PC-9 (cell line): ENCODE results near the gene KIAA0753. TPM values are rescaled to one million over a fixed set of nuclear protein-coding genes. Genes with fewer than 3 reads are reported as not detected.
A peak's percentile ranks its signal among the peaks of the same experiment; 100 is the strongest.
"Not testable (repeated sequence)": the region's sequence is repeated elsewhere in the genome, so short reads cannot be mapped to it uniquely, and the experiment has no call there.

Source experiments
- BruUV-seq: library from RNA; stranded (reverse); fragments of 400-500 nt; replicated peaks from 2 replicates; lab custom pipeline; 2021; lab: Mats Ljungman, UMichigan
- CTCF ChIA-PET: fragments of 300-600 bp; sonication (Branson Sonifier 250); formaldehyde crosslinking; loops from one replicate; lab custom pipeline; 2022; ENCODE audit warnings: antibody characterized with exemption; lab: Charles Lee
- POLR2A ChIA-PET: fragments of 300-600 bp; sonication (Branson Sonifier 250); formaldehyde crosslinking; loops from one replicate; lab custom pipeline; 2022; ENCODE audit warnings: antibody characterized with exemption; ENCODE audit not compliant: unreplicated experiment; lab: Charles Lee
- DNase-seq, 2 experiments: peaks; one replicate each; pipeline versions ENCODE4 v3.0.0 to v3.0.0-alpha.2; 2015 to 2022; ENCODE audit warnings: mixed read lengths in 1 of 2
- H2AFZ ChIP-seq: fragments of 200-600 bp; sonication (generic); 2 replicates; pipeline ENCODE4 v1.8.1; 2017; ENCODE audit warnings: antibody characterized with exemption
- H3F3A ChIP-seq: fragments of 200-600 bp; sonication (generic); 2 replicates; pipeline ENCODE4 v1.8.1; 2017; ENCODE audit warnings: antibody characterized with exemption, mild to moderate bottlenecking, low read depth; ENCODE audit not compliant: insufficient read depth
- H3K27ac ChIP-seq: fragments of 200-600 bp; sonication (generic); 2 replicates; pipeline ENCODE4 v1.6.1; 2016; ENCODE audit warnings: mixed run types
- H3K27me3 ChIP-seq: fragments of 200-600 bp; sonication (generic); 2 replicates; pipeline ENCODE4 v1.6.1; 2016; ENCODE audit warnings: low read depth, mixed run types; ENCODE audit not compliant: insufficient read depth
- H3K36me3 ChIP-seq: fragments of 200-600 bp; sonication (generic); 2 replicates; pipeline ENCODE4 v1.6.1; 2016; ENCODE audit warnings: low read depth, mixed run types
- H3K4me1 ChIP-seq: fragments of 200-600 bp; sonication (generic); replicated peaks from 2 replicates; pipeline ENCODE4 v1.6.1; 2016; ENCODE audit warnings: mixed run types; ENCODE audit not compliant: insufficient read depth
- H3K4me2 ChIP-seq: fragments of 200-600 bp; sonication (generic); 2 replicates; pipeline ENCODE4 v1.6.1; 2017; ENCODE audit warnings: mixed run types
- H3K4me3 ChIP-seq: fragments of 200-600 bp; sonication (generic); 2 replicates; pipeline ENCODE4 v1.6.1; 2016; ENCODE audit warnings: mixed run types
- H3K79me2 ChIP-seq: fragments of 200-600 bp; sonication (generic); 2 replicates; pipeline ENCODE4 v1.6.1; 2017; ENCODE audit warnings: low read depth, mixed run types
- H3K9me2 ChIP-seq: fragments of 200-600 bp; sonication (generic); 2 replicates; pipeline ENCODE4 v1.8.1; 2017; ENCODE audit warnings: mild to moderate bottlenecking; ENCODE audit not compliant: insufficient read depth
- H3K9me3 ChIP-seq: fragments of 200-600 bp; sonication (generic); 2 replicates; pipeline ENCODE4 v1.8.1; 2016; ENCODE audit warnings: low read depth; ENCODE audit not compliant: insufficient read depth
- H4K20me1 ChIP-seq: fragments of 200-600 bp; sonication (generic); 2 replicates; pipeline ENCODE4 v1.8.1; 2017; ENCODE audit not compliant: insufficient read depth
- EZH2 ChIP-seq: fragments of 200-600 bp; sonication (generic); IDR thresholded peaks from 2 replicates; pipeline ENCODE4 v1.8.0; 2017; ENCODE audit warnings: antibody characterized with exemption, low read depth
- intact Hi-C: fragments of 100-400 bp; cut with micrococcal nuclease; formaldehyde crosslinking; loops from one replicate; pipeline ENCODE4 v1.10.0; 2022; ENCODE audit not compliant: unreplicated experiment
- total RNA-seq: library from RNA; stranded (reverse); gene quantifications from 2 replicates; pipeline ENCODE4 v1.2.3, GENCODE V29; 2021
- TF ChIP-seq, protein P1 (sequence below): fragments of 200-600 bp; sonication (generic); conservative IDR thresholded peaks from 2 replicates; pipeline ENCODE4 v1.6.1; 2017; ENCODE audit warnings: mixed run types, antibody characterized with exemption, mild to moderate bottlenecking, moderate library complexity

The KIAA0753 gene
- total RNA-seq, 1 experiment from 2014 or later: 47.0 TPM

DNA sequence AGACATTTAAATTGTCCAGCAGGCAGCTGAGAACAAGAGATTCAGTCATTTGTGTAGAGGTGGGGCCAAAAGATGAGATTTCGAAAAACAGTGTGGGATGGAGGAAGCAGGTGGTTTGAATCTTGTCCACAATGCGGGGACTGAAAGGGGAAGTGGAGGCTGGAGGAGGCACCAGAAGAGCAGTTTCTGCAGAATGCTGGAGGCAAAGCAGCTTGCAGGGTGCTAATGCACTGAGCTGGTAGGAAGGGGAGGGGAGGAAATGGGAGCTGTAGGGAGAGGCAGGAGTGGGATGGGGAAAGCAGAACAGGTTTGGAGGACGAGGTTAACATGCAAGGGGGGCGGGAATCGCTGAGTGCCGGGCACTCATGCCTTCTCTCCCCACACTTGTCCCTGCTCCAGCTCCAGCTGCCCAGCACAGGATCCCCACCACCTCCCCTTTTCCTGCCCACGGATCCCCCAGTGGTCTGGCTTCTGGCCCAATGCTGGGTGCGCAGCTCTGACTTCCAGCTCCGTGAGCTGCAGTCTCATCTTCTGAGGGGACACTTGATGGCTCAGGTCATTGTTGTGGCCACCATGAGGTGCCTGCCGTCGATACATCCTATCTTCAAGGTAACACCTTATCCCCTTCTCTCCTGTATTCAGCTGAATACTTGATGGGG is 20.4 kb upstream of the KIAA0753 start:
- H2AFZ ChIP-seq: no peak overlapping the region
- H3K4me2 ChIP-seq: no peak overlapping the region
- TF ChIP-seq, protein P1, sequence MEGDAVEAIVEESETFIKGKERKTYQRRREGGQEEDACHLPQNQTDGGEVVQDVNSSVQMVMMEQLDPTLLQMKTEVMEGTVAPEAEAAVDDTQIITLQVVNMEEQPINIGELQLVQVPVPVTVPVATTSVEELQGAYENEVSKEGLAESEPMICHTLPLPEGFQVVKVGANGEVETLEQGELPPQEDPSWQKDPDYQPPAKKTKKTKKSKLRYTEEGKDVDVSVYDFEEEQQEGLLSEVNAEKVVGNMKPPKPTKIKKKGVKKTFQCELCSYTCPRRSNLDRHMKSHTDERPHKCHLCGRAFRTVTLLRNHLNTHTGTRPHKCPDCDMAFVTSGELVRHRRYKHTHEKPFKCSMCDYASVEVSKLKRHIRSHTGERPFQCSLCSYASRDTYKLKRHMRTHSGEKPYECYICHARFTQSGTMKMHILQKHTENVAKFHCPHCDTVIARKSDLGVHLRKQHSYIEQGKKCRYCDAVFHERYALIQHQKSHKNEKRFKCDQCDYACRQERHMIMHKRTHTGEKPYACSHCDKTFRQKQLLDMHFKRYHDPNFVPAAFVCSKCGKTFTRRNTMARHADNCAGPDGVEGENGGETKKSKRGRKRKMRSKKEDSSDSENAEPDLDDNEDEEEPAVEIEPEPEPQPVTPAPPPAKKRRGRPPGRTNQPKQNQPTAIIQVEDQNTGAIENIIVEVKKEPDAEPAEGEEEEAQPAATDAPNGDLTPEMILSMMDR: no peak
- no peak for TF ChIP-seq EZH2
- peaks cover 9% of the 10 kb centered on the region for H3K4me1 ChIP-seq
- no peak overlapping the region for H3K27ac ChIP-seq
- intact Hi-C loops: no loop called here
- no peak overlapping the region for H3K4me3 ChIP-seq
- no peaks in the 10 kb centered on the region for H3K27me3 ChIP-seq
- DNase-seq: no peak
- H3K9me2 ChIP-seq: no peaks in the 10 kb centered on the region
- no TSS peak for BruUV-seq
- no peaks in the 10 kb centered on the region for H3K36me3 ChIP-seq
- H3K9me3 ChIP-seq: no peaks in the 10 kb centered on the region
- H3K79me2 ChIP-seq: no peaks in the 10 kb centered on the region
- no peaks in the 10 kb centered on the region for H4K20me1 ChIP-seq
- ChIA-PET POLR2A (no interaction called here), CTCF (interaction anchor here (1.0 kb wide), 1 partner anchor 360 kb away, joined by 6 read pairs; no protein-coding TSS in a partner anchor)
- 0 out of 2 replicates have a peak, but pooled peaks cover 6% of the 10 kb centered on the region for H3F3A ChIP-seq

DNA sequence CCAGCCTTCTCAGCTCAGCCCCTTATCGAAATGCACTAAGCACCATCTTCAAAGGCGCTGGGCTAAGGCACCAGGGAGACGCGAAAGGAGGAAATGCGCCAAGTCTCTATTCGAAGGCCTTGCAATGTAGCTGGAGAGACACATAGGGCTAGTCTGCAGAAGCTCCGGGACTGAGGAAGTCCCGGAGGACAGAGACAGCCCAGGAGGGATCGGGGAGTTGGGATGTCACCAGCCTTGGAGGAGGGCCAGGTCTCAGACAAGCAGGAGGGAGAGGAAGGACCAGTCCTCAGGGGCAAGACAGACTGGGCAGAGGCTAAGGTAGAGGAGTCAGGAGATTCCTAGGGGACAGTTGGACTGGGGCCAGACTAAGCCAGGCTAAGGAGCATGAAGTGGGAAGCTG is 19.6 kb upstream of the KIAA0753 start:
- TF ChIP-seq EZH2: no peak
- TF ChIP-seq, protein P1: no peak
- DNase-seq: no peak
- POLR2A ChIA-PET: no interaction called here
- Histone ChIP-seq H3K4me1 (peaks cover 9% of the 10 kb centered on the region), H3K36me3 (no peaks in the 10 kb centered on the region), H3K9me2 (no peaks in the 10 kb centered on the region), H3K27ac (no peak overlapping the region), H3K79me2 (no peaks in the 10 kb centered on the region), H2AFZ (no peak overlapping the region), H3F3A (0 out of 2 replicates have a peak, but pooled peaks cover 6% of the 10 kb centered on the region), H4K20me1 (no peaks in the 10 kb centered on the region), H3K9me3 (no peaks in the 10 kb centered on the region), H3K4me3 (no peak overlapping the region), H3K4me2 (no peak overlapping the region), H3K27me3 (no peaks in the 10 kb centered on the region)
- intact Hi-C loops: no loop called here
- no TSS peak for BruUV-seq
- CTCF ChIA-PET: no interaction called here

DNA sequence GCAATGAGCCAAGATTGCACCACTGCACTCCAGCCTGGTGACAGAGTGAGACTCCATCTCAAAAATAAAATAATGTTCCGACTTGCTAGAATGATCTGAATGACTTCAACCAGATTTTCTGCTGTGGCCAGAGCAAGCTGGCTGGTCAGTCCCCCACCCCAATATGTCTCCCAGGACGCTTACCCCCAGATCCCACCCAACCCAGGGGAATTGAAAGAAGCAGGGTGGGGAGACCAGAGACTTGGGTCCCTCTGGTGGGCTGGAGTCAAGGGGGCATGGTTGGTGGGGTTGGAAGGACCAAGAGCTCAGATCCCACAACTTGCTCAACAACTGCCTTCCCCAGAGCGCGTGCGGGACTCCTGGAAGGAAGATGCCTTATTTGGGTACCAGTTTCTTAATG is 17.9 kb upstream of the KIAA0753 start:
- H3F3A ChIP-seq, H3K27me3 ChIP-seq, H4K20me1 ChIP-seq, H3K36me3 ChIP-seq, H3K9me2 ChIP-seq, H2AFZ ChIP-seq, DNase-seq, H3K9me3 ChIP-seq, POLR2A ChIA-PET, H3K27ac ChIP-seq, CTCF ChIA-PET, intact Hi-C loops, H3K79me2 ChIP-seq: not testable (repeated sequence)
- Histone ChIP-seq H3K4me2 (peak overlapping the region; percentile 78), H3K4me1 (peaks cover 16% of the 10 kb centered on the region), H3K4me3 (peak overlapping the region; percentile 63; the same call in 1 of the 2 replicates)
- BruUV-seq: TSS peak; percentile 25
